ENCODE results near the gene C20orf144.

DNA sequence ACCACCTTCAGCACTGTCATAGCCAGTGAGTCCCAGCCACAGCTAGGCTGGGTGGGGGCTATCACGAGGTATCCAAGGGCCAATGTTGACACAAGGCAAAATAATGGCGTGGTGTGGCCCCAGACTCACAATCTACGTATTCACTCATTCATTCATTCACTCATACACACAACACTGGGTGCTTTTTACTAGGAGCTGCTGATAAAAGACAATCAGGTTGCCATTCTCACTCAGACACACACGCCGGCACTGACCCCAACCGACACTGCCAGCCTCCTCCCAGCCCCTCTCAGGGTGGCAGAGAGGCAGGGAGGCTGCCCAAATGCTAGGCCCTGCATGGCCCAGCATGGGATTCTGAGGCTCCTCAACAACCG is 1.5 kb upstream of the C20orf144 start:
- TF ChIP-seq CEBPB (IDR thresholded peaks at IDR 0.05) (no peak), RAD21 (IDR thresholded peaks at IDR 0.05; ENCODE audit: low read depth) (no peak), EP300 (IDR thresholded peaks at IDR 0.05; ENCODE audit: borderline replicate concordance) (no peak), TCF12 (IDR thresholded peaks at IDR 0.05; ENCODE audit: low read depth) (no peak), EGR1 (IDR thresholded peaks at IDR 0.05) (no peak), FOXM1 (IDR thresholded peaks at IDR 0.05; ENCODE audit: borderline replicate concordance, low read depth) (no peak), NFIC (IDR thresholded peaks at IDR 0.05) (no peak), TEAD4 (IDR thresholded peaks at IDR 0.05) (no peak), YY1 (IDR thresholded peaks at IDR 0.05; ENCODE audit: low read depth) (no peak), CREB1 (IDR thresholded peaks at IDR 0.05; ENCODE audit: low read depth) (no peak)
- TF ChIP-seq, protein P1, sequence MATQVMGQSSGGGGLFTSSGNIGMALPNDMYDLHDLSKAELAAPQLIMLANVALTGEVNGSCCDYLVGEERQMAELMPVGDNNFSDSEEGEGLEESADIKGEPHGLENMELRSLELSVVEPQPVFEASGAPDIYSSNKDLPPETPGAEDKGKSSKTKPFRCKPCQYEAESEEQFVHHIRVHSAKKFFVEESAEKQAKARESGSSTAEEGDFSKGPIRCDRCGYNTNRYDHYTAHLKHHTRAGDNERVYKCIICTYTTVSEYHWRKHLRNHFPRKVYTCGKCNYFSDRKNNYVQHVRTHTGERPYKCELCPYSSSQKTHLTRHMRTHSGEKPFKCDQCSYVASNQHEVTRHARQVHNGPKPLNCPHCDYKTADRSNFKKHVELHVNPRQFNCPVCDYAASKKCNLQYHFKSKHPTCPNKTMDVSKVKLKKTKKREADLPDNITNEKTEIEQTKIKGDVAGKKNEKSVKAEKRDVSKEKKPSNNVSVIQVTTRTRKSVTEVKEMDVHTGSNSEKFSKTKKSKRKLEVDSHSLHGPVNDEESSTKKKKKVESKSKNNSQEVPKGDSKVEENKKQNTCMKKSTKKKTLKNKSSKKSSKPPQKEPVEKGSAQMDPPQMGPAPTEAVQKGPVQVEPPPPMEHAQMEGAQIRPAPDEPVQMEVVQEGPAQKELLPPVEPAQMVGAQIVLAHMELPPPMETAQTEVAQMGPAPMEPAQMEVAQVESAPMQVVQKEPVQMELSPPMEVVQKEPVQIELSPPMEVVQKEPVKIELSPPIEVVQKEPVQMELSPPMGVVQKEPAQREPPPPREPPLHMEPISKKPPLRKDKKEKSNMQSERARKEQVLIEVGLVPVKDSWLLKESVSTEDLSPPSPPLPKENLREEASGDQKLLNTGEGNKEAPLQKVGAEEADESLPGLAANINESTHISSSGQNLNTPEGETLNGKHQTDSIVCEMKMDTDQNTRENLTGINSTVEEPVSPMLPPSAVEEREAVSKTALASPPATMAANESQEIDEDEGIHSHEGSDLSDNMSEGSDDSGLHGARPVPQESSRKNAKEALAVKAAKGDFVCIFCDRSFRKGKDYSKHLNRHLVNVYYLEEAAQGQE (IDR thresholded peaks at IDR 0.05; ENCODE audit: low read depth), result no peak

All from Ishikawa (cell line).